ENCODE data around the gene DNAJB6. TPM values are rescaled to one million over a fixed set of nuclear protein-coding genes. Genes with fewer than 3 reads are reported as not detected.

DNAJB6 gene
- total RNA-seq, 3 donors from 2014 or later (not counting 1 experiment from before 2014, with no cell fraction given) = 309 to 343 (median 340) TPM

DNA sequence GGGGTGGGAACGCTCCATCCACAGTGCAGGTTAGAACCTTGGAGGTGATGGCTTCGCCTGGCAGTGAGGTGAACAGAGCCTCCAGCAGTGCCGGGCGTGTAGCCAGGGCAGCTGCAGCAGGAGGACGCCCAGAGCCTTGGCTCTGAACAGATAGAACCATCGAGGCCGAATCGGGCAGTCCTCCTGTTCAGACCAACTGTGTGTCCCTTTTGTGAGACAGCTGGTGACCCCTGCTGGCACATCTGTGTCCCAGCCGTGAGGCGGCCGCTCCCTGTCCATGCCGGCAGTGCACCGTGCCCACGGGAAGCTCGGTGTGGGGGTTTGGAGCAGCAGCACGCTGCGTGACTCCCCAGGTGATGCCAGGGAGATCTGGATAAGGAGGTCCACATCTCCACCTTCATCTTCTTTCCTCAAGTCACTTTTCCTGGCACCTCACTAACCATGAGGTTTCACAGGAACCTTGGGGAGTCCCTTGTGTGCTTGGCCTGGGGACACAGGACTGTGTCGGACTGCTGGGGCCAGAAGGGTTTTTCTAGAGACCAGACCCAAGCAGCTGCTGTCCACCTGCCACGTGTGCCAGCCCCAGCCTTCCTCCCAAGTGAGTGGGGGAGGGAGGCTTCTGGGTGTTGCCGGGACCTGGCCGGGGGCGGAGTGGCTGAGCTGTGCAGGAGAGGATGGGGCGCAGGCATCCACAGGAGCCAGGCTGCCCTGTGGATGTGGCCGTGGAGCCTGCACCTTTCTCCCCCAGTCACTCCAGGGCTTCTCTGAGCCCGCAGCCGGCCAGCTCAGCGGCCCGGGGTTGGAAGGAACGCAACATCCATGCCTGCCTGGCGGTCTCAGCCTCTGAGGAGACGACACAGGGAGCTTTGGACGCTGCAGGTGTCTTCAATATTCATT lies 69.4 kb downstream of the DNAJB6 start:
- peaks cover 24% of the 10 kb centered on the region for H3K4me1 ChIP-seq (ENCODE audit: control insufficient read depth, insufficient read depth, low read length)
- WGBS (ENCODE audit: insufficient coverage) = 94% methylated on average over 32 of the region's 32 CpGs
- H3K36me3 ChIP-seq (ENCODE audit: control insufficient read depth, insufficient read depth, low read length) = peaks cover 9% of the 10 kb centered on the region
- H3K4me3 ChIP-seq (ENCODE audit: low read length) = no peak overlapping the region
- Mint-ChIP-seq H3K36me3 (no peaks in the 10 kb centered on the region), H3K4me3 (no peak overlapping the region), H3K27ac (no peak overlapping the region), H3K4me1 (peaks cover 0 to 23% of the 10 kb centered on the region in 2 donors), H3K27me3 (ENCODE audit: low read depth in 2 of 2) (no peaks in the 10 kb centered on the region), H3K9me3 (no peaks in the 10 kb centered on the region)
- TF ChIP-seq CTCF (IDR thresholded peaks at IDR 0.05) = no peak
- no peaks in the 10 kb centered on the region for H3K27me3 ChIP-seq (ENCODE audit: control insufficient read depth, insufficient read depth, low read length)
- H3K9me3 ChIP-seq (ENCODE audit: control insufficient read depth, insufficient read depth, low read length) = no peaks in the 10 kb centered on the region
- no peak overlapping the region for H3K27ac ChIP-seq (ENCODE audit: low read length)
- DNase-seq (no peak), ATAC-seq (no peak)
- intact Hi-C loops (cut with micrococcal nuclease) = no loop called here

GRCh38 chr7:157406971-157407370 lies 70.2 kb downstream of the DNAJB6 start:
- Mint-ChIP-seq H3K36me3 (no peaks in the 10 kb centered on the region), H3K9me3 (no peaks in the 10 kb centered on the region), H3K27ac (no peak overlapping the region), H3K27me3 (ENCODE audit: low read depth in 2 of 2) (no peaks in the 10 kb centered on the region), H3K4me3 (no peak overlapping the region), H3K4me1 (peaks cover 0 to 15% of the 10 kb centered on the region in 2 donors)
- H3K36me3 ChIP-seq (ENCODE audit: control insufficient read depth, insufficient read depth, low read length) = peaks cover 11% of the 10 kb centered on the region
- TF ChIP-seq CTCF (IDR thresholded peaks at IDR 0.05) = no peak
- no peaks in the 10 kb centered on the region for H3K9me3 ChIP-seq (ENCODE audit: control insufficient read depth, insufficient read depth, low read length)
- no peak for ATAC-seq
- 98% methylated on average over 22 of the region's 22 CpGs for whole genome bisulfite sequencing (ENCODE audit: insufficient coverage)
- H3K4me1 ChIP-seq (ENCODE audit: control insufficient read depth, insufficient read depth, low read length) = peaks cover 18% of the 10 kb centered on the region
- DNase-seq = no peak
- no peak overlapping the region for H3K4me3 ChIP-seq (ENCODE audit: low read length)
- H3K27me3 ChIP-seq (ENCODE audit: control insufficient read depth, insufficient read depth, low read length) = no peaks in the 10 kb centered on the region
- intact Hi-C loops (cut with micrococcal nuclease) = no loop called here
- no peak overlapping the region for H3K27ac ChIP-seq (ENCODE audit: low read length)

GRCh38 chr7:157407512-157408257 lies 70.9 kb downstream of the DNAJB6 start:
- no peak for ATAC-seq
- DNase-seq = no peak
- Histone ChIP-seq H3K4me3 (ENCODE audit: low read length) (no peak overlapping the region), H3K9me3 (ENCODE audit: control insufficient read depth, insufficient read depth, low read length) (no peaks in the 10 kb centered on the region), H3K36me3 (ENCODE audit: control insufficient read depth, insufficient read depth, low read length) (peaks cover 12% of the 10 kb centered on the region), H3K4me1 (ENCODE audit: control insufficient read depth, insufficient read depth, low read length) (peaks cover 18% of the 10 kb centered on the region), H3K27me3 (ENCODE audit: control insufficient read depth, insufficient read depth, low read length) (no peaks in the 10 kb centered on the region), H3K27ac (ENCODE audit: low read length) (no peak overlapping the region)
- no peaks in the 10 kb centered on the region for H3K36me3 Mint-ChIP-seq
- intact Hi-C loops (cut with micrococcal nuclease) = no loop called here
- no peak overlapping the region for H3K27ac Mint-ChIP-seq
- H3K9me3 Mint-ChIP-seq = no peaks in the 10 kb centered on the region
- TF ChIP-seq CTCF (IDR thresholded peaks at IDR 0.05) = no peak
- H3K27me3 Mint-ChIP-seq (ENCODE audit: low read depth in 2 of 2) = no peaks in the 10 kb centered on the region
- H3K4me3 Mint-ChIP-seq = no peak overlapping the region
- WGBS (ENCODE audit: insufficient coverage) = 88% methylated on average over 30 of the region's 30 CpGs
- H3K4me1 Mint-ChIP-seq = peaks cover 0 to 12% of the 10 kb centered on the region in 2 donors
